Mammary epithelial cell (primary cell): ENCODE measurements around the gene STARD5.

ENCODE experiments used
- CTCF ChIP-seq, 2 donors: IDR thresholded peaks in 1 of 2; conservative IDR thresholded peaks in 1 of 2; 2 replicates each; pipeline ENCODE4 v1.5.1; 2011 to 2012; ENCODE audit warnings: inconsistent platforms in 2 of 2, low read length in 2 of 2, mild to moderate bottlenecking in 2 of 2, control low read depth in 1 of 2, low read depth in 1 of 2; ENCODE audit not compliant: insufficient read depth in 1 of 2; ENCODE audit errors: extremely low read depth in 1 of 2
- EZH2 ChIP-seq: IDR thresholded peaks from 2 replicates; pipeline ENCODE4 v1.6.1; 2012; ENCODE audit warnings: low read length, inconsistent platforms, borderline replicate concordance

GRCh38 chr15:81271761-81272644 is 51.9 kb downstream of the STARD5 start:
- TF ChIP-seq CTCF (conservative IDR thresholded peaks at IDR 0.05 in 1 of 2, IDR thresholded peaks at IDR 0.05 in 1 of 2; ENCODE audit: extremely low read depth in 1 of 2, insufficient read depth in 1 of 2, low read depth in 1 of 2, low read length in 2 of 2): no peak
- no peak for TF ChIP-seq EZH2
